ENCODE results near the gene PAX7. TPM values are rescaled to one million over a fixed set of nuclear protein-coding genes. Genes with fewer than 3 reads are reported as not detected.

Gene PAX7
- total and polyA plus RNA-seq, 7 donors, result 1.7 to 11.7 (median 3.3) TPM

DNA sequence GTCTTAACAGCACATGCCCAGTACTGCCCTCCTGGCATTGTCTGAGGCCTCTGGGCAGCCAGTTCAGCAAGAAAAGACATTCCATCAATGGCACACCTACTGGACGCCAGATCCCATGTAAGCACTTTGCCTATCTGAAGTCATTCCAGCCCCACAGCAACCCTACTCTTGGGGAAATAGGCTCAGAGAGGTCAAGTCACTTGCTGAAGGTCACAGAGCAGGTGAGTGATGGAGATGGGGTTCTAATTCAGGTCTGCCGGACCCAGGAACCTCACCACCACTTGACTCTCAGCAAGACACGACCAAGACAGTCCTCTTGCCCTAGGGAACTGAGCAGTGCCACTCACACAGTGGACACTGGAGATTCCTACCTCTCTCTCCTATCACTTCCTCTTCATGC, 79.4 kb downstream of the PAX7 start:
- Histone ChIP-seq H3K27ac (no peak overlapping the region), H3K36me3 (ENCODE audit: insufficient read depth in 1 of 2, low read depth in 1 of 2) (no peaks in the 10 kb centered on the region), H3K4me3 (no peak overlapping the region), H3K4me1 (no peaks in the 10 kb centered on the region), H3K9me3 (no peaks in the 10 kb centered on the region), H3K27me3 (ENCODE audit: insufficient read depth in 3 of 3, low read length in 2 of 3) (peaks cover 0 to 18% (median 3%) of the 10 kb centered on the region in 3 donors)
- WGBS, 3 donors, result 73 to 97% (median 81%) methylated on average over 3 of the region's 3 CpGs
- DNase-seq, result no peak
- no peak for ATAC-seq
- TF ChIP-seq, protein P1, sequence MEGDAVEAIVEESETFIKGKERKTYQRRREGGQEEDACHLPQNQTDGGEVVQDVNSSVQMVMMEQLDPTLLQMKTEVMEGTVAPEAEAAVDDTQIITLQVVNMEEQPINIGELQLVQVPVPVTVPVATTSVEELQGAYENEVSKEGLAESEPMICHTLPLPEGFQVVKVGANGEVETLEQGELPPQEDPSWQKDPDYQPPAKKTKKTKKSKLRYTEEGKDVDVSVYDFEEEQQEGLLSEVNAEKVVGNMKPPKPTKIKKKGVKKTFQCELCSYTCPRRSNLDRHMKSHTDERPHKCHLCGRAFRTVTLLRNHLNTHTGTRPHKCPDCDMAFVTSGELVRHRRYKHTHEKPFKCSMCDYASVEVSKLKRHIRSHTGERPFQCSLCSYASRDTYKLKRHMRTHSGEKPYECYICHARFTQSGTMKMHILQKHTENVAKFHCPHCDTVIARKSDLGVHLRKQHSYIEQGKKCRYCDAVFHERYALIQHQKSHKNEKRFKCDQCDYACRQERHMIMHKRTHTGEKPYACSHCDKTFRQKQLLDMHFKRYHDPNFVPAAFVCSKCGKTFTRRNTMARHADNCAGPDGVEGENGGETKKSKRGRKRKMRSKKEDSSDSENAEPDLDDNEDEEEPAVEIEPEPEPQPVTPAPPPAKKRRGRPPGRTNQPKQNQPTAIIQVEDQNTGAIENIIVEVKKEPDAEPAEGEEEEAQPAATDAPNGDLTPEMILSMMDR (IDR thresholded peaks at IDR 0.05), result no peak
- intact Hi-C loops (cut with DNase I), result no loop called here

GRCh38 chr1:18711003-18711402, 80.4 kb downstream of the PAX7 start:
- no peak for ATAC-seq
- no peaks in the 10 kb centered on the region for H3K9me3 ChIP-seq
- no peak overlapping the region for H3K27ac ChIP-seq
- TF ChIP-seq, protein P1 (IDR thresholded peaks at IDR 0.05), result no peak
- intact Hi-C loops (cut with DNase I), result no loop called here
- no peaks in the 10 kb centered on the region for H3K4me1 ChIP-seq
- WGBS, 3 donors, result 64 to 76% (median 64%) methylated on average over 7 to 8 of the region's 8 CpGs
- DNase-seq, result no peak
- no peaks in the 10 kb centered on the region for H3K36me3 ChIP-seq (ENCODE audit: insufficient read depth in 1 of 2, low read depth in 1 of 2)
- H3K27me3 ChIP-seq (ENCODE audit: insufficient read depth in 3 of 3, low read length in 2 of 3), result peaks cover 0 to 19% (median 3%) of the 10 kb centered on the region in 3 donors
- no peak overlapping the region for H3K4me3 ChIP-seq

DNA sequence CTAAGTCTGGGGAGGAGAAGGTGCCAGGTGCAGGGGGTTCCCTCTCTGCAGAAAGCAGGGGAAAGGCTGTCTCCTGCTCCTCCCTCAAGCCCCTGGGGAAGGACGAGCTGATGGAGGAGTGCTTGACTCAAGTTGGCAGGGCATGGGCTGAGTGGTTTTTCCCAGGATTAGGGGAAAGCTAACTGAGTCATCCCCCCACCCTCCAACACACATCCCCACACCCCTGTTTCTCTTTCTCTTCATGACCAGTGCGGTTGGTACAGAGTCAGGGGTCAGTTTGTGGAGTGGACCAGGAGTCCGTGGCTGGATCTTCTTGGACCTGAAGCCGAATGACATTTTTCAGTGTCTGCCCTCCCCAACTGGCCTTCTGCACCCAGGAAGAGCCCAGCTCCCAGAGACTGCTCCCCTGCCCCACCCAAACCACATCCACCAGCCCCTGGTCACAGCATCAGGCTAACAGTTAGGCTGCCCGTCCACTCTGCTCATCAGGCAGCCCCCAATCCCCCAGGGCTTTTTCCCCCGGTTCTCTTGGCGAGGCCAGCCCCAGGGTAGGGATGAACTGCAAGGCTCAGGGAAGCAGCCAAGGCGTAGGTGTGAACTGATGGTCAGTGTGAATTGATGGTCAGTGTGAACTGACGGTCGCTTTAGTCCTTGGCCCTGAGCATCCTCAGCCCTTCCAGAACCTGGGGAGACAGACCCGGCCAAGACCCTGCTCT, 81.0 kb downstream of the PAX7 start:
- Histone ChIP-seq H3K27ac (no peak overlapping the region), H3K4me3 (no peak overlapping the region), H3K4me1 (no peaks in the 10 kb centered on the region), H3K9me3 (no peaks in the 10 kb centered on the region), H3K36me3 (ENCODE audit: insufficient read depth in 1 of 2, low read depth in 1 of 2) (no peaks in the 10 kb centered on the region), H3K27me3 (ENCODE audit: insufficient read depth in 3 of 3, low read length in 2 of 3) (peaks cover 0 to 22% (median 3%) of the 10 kb centered on the region in 3 donors)
- TF ChIP-seq, protein P1 (IDR thresholded peaks at IDR 0.05), result no peak
- 65 to 78% (median 73%) methylated on average over 11 of the region's 11 CpGs for WGBS, 3 donors
- DNase-seq (no peak), ATAC-seq (no peak)
- intact Hi-C loops (cut with DNase I), result no loop called here

DNA sequence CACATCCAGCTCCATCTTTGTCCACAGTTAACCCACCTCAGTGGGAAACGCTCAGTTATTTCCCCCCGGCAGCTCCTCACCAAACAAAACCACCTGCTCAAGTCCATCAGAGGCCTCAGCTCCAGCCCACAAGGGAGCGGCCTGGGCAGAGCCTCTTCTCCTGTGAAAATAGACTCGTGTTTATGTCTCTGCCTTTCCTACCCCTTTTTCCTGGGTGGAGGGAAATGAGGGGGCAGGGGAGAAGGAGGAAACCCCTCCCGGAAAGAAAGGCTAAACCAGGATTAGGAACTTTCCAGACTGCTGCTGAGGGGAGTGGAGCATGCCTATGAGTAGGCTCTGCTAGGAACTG, 81.6 kb downstream of the PAX7 start:
- Histone ChIP-seq H3K4me1 (no peaks in the 10 kb centered on the region), H3K27ac (no peak overlapping the region), H3K9me3 (no peaks in the 10 kb centered on the region), H3K36me3 (ENCODE audit: insufficient read depth in 1 of 2, low read depth in 1 of 2) (no peaks in the 10 kb centered on the region), H3K4me3 (no peak overlapping the region), H3K27me3 (ENCODE audit: insufficient read depth in 3 of 3, low read length in 2 of 3) (peaks cover 0 to 22% (median 3%) of the 10 kb centered on the region in 3 donors)
- no peak for ATAC-seq
- no peak for DNase-seq
- intact Hi-C loops (cut with DNase I), result no loop called here
- TF ChIP-seq, protein P1 (IDR thresholded peaks at IDR 0.05), result no peak
- WGBS, 3 donors, result 38 to 62% (median 54%) methylated on average over 5 of the region's 5 CpGs

All from psoas muscle (tissue), 8 donors.